NCI-H82 (cell line): Measurements from ENCODE around the gene PAQR9.
A peak's percentile ranks its signal among the peaks of the same experiment; 100 is the strongest.

Experiments
- DNase-seq: peaks from one replicate; lab custom pipeline; 2025; lab: John Stamatoyannopoulos, UW

The PAQR9 gene

DNA sequence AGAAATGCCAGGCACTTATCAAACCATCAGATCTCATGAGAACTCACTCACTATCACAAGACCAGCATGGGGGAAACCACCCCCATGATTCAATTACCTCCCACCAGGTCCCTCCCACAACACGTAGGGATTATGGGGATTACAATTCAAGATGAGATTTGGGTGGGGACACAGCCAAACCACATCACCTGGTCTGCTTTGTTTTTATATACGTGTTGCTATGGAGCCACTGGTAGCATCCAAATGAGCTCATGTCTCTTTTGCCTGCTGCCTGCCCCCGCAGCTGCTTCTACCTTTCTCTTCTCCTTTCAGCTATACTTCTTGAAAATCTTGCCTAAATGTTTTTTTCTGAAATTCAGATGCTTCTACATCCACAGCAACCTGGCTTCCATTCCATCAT is 47.8 kb downstream of the PAQR9 start:
- DNase-seq = peak; percentile 42

DNA sequence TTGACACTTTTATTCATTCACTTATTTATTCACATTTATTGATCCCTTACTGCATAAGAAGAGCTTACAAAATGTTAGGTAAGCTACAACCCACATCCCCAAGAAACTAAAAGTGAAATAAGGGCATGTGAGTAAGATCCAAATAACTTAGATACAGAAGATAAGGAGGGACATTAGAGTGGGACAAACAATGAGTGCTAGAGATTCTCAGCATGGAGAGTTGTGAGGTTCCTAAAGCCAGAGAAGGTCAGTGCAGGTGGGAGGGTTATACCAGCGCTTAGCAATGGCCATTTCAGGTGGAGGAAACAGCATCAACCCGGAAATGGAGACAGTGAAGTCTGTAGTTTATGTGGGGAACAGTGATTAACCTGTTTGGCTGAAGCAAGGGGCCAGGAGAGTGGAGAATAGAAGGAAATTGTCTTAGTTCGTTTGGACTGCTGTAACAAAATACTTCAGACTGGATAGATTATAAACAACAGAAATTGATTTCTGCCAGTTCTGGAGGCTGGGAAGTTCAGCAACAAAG is 49.1 kb downstream of the PAQR9 start:
- no peak for DNase-seq

DNA sequence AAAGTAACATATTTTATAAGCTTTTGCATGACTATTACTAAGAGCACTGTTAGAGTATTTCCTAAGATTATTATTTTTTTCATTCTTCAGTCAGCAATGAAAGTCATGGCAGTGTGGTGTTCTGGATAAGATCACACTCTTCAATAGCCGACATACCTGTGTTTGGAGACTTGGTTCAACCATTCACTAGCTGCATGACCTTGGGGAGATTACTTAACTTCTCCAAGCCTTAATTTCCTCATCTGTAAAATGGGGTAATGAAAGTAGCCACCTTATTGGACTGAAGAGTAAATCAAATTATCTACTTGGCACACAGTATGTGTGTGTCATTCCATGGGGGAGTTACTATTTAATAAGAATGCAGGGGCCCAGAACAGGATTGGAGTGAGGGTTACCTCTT is 50.0 kb downstream of the PAQR9 start:
- DNase-seq = no peak

DNA sequence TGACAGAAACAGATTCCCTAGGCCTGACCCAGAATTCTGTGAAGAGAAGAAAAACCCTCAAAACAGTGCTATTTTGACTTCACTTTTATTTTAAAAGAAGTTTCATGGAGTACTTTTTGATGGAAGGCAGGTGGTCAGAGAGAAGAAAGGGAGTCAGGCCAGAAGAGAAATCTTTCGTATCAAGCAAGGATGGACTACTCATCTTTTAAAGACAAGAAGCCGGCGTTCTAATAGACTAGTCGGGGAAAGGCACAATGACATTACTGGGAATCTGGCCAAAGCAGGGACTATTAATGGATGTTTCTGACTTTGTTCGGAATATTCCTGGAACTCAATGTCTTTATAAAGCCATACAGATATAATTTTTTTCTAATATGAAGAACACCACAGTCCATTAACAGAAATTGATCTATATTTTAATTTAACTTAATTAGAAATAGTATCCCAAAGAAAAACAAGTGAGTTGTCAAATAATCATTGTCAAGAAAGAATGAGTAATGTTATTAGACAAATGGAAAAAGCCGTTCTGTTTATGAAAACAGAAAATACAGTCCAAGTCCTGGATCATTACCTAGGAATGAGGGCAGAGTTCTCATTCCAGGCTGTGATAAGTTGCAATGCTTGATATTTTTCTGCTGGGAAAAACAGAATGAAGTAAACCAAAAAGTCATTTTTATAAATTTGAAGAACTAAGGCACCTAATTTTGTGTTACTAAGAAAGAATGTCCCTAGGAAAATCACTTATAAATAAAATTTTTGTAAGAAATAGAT is 50.9 kb downstream of the PAQR9 start:
- no peak for DNase-seq
